Ramos (cell line): Measurements from ENCODE around the gene ATP5MK.
"Not testable (repeated sequence)": the region's sequence is repeated elsewhere in the genome, so short reads cannot be mapped to it uniquely, and the experiment has no call there.

Source experiments
- in situ Hi-C: fragments of 300-500 bp; cut with MboI; formaldehyde crosslinking; loops from one replicate; pipeline ENCODE4 v1.14.3; 2022; ENCODE audit warnings: low sequenced_read_pairs; ENCODE audit not compliant: unreplicated experiment

The ATP5MK gene

GRCh38 chr10:103413564-103413963, 17.3 kb upstream of the ATP5MK start:
- in situ Hi-C loops, result no loop called here

GRCh38 chr10:103397191-103397825, 1.0 kb upstream of the ATP5MK start:
- in situ Hi-C loops, result no loop called here

- in situ Hi-C loops, result no loop called here
These were observed 463 bp upstream of the ATP5MK start for GRCh38 chr10:103396789-103397087.

GRCh38 chr10:103395754-103396066, 565 bp downstream of the ATP5MK start:
- in situ Hi-C loops, result no loop called here

GRCh38 chr10:103394180-103394579, 2.1 kb downstream of the ATP5MK start:
- in situ Hi-C loops, result no loop called here

- in situ Hi-C loops, result no loop called here
These were observed 13.5 kb downstream of the ATP5MK start for GRCh38 chr10:103382769-103383168.

- in situ Hi-C loops, result no loop called here
These were observed 22.0 kb downstream of the ATP5MK start for GRCh38 chr10:103374263-103374662.

- in situ Hi-C loops, result no loop called here
These were observed 22.7 kb downstream of the ATP5MK start for GRCh38 chr10:103373544-103373943.

- in situ Hi-C loops, result no loop called here
These were observed 28.3 kb downstream of the ATP5MK start, which contains the start of gene TAF5 for GRCh38 chr10:103367782-103368518. TSS of gene TAF5 (plus strand) at chr10:103367976. CDS start at chr10:103367990, 14 bp downstream.

GRCh38 chr10:103367379-103367781, 28.9 kb downstream of the ATP5MK start:
- in situ Hi-C loops, result no loop called here

GRCh38 chr10:103360791-103361190, 35.5 kb downstream of the ATP5MK start:
- in situ Hi-C loops, result not testable (repeated sequence)

GRCh38 chr10:103359493-103359892, 36.8 kb downstream of the ATP5MK start:
- in situ Hi-C loops, result not testable (repeated sequence)

- in situ Hi-C loops, result no loop called here
These were observed 40.2 kb downstream of the ATP5MK start for GRCh38 chr10:103355906-103356599.

- in situ Hi-C loops, result not testable (repeated sequence)
These were observed 41.7 kb downstream of the ATP5MK start for GRCh38 chr10:103354567-103354966.

GRCh38 chr10:103353281-103353680, 43.0 kb downstream of the ATP5MK start:
- in situ Hi-C loops, result no loop called here

- in situ Hi-C loops, result no loop called here
These were observed 45.6 kb downstream of the ATP5MK start, which contains the start of gene PCGF6 for GRCh38 chr10:103350517-103351260. TSS of gene PCGF6 (minus strand) at chr10:103351140. CDS start at chr10:103351066, 74 bp downstream.

GRCh38 chr10:103350175-103350516, 46.1 kb downstream of the ATP5MK start:
- in situ Hi-C loops, result no loop called here
